A549 (cell line): Measurements from ENCODE around the gene OR1N2. TPM values are rescaled to one million over a fixed set of nuclear protein-coding genes. Genes with fewer than 3 reads are reported as not detected.

Experiments
- ATAC-seq, 2 experiments: fragments of 200-7000 bp in 1 of 2; fragments of >200 bp in 1 of 2; cut with Nextera tagmentation in 1 of 2; cut with Tn5 transposase in 1 of 2; 3 replicates each; pipeline versions ENCODE4 v1.8.0 to v1.9.1; 2018 to 2020; ENCODE audit warnings: mild to moderate bottlenecking in 1 of 2, moderate library complexity in 1 of 2
- CTCF ChIA-PET: fragments of 300-600 bp; sonication (Branson Sonifier 250); formaldehyde crosslinking; extraction: SDS; loops from one replicate; lab custom pipeline; 2021; ENCODE audit warnings: antibody characterized with exemption, inconsistent platforms; lab: Yijun Ruan, JAX
- POLR2A ChIA-PET: fragments of 350-600 bp; formaldehyde crosslinking; extraction: SDS; loops from one replicate; lab custom pipeline; 2021; ENCODE audit warnings: antibody characterized with exemption, inconsistent platforms; lab: Yijun Ruan, JAX
- DNase-seq, 2 experiments: peaks; one replicate each; pipeline versions ENCODE4 v3.0.0 to v3.0.0-alpha.2; 2011 to 2016; ENCODE audit warnings: low read depth in 1 of 2, low spot score in 1 of 2
- FAIRE-seq: peaks from 2 replicates; lab custom pipeline; 2011; peaks lifted over from hg19 to GRCh38; lab: Jason Lieb, UNC
- H3K27ac ChIP-seq, 2 experiments: fragments of >200 bp; sonication (Bioruptor Twin); formaldehyde crosslinking; 3 replicates each; pipeline ENCODE4 v1.5.1; 2016 to 2017
- H3K4me1 ChIP-seq: fragments of >200 bp; sonication (Bioruptor Twin); formaldehyde crosslinking; 3 replicates; pipeline ENCODE4 v1.6.1; 2016
- H3K4me2 ChIP-seq: fragments of >200 bp; sonication (Bioruptor Twin); formaldehyde crosslinking; 3 replicates; pipeline ENCODE4 v1.6.1; 2016
- H3K4me3 ChIP-seq: fragments of >200 bp; sonication (Bioruptor Twin); formaldehyde crosslinking; 3 replicates; pipeline ENCODE4 v1.5.1; 2016
- H3K9me3 ChIP-seq: fragments of >200 bp; sonication (Bioruptor Twin); formaldehyde crosslinking; 3 replicates; pipeline ENCODE4 v1.6.1; 2016
- BHLHE40 ChIP-seq: IDR thresholded peaks from 2 replicates; pipeline ENCODE4 v1.6.1; 2012; ENCODE audit warnings: low read depth, low read length, inconsistent platforms
- CBX8 ChIP-seq: fragments of 200-600 bp; sonication (generic); IDR thresholded peaks from 2 replicates; pipeline ENCODE4 v1.6.1; 2016
- CEBPB ChIP-seq, 2 experiments: fragments of >200 bp in 1 of 2; sonication (Bioruptor Twin) in 1 of 2; formaldehyde crosslinking in 1 of 2; IDR thresholded peaks; 2 replicates each; pipeline ENCODE4 v1.6.1; 2012 to 2016
- CHD4 ChIP-seq: fragments of 200-600 bp; sonication (generic); IDR thresholded peaks from 2 replicates; pipeline ENCODE4 v1.6.1; 2016; ENCODE audit warnings: antibody characterized with exemption, mild to moderate bottlenecking, borderline replicate concordance
- EHF ChIP-seq: fragments of 250-450 bp; sonication (Bioruptor Pico); IDR thresholded peaks from 2 replicates; pipeline ENCODE4 v1.5.0; 2020; ENCODE audit warnings: mild to moderate bottlenecking
- FOSB ChIP-seq: fragments of 250-450 bp; sonication (Bioruptor Pico); IDR thresholded peaks from 2 replicates; pipeline ENCODE4 v1.5.0; 2020; ENCODE audit warnings: mild to moderate bottlenecking, moderate library complexity
- HDAC2 ChIP-seq: fragments of 200-600 bp; sonication (generic); IDR thresholded peaks from 2 replicates; pipeline ENCODE4 v1.6.1; 2016
- HOXA7 ChIP-seq: fragments of 250-450 bp; sonication (Bioruptor Pico); IDR thresholded peaks from 2 replicates; pipeline ENCODE4 v1.5.0; 2020; ENCODE audit warnings: mild to moderate bottlenecking, moderate library complexity
- HOXB5 ChIP-seq: fragments of 250-450 bp; sonication (Bioruptor Pico); IDR thresholded peaks from 2 replicates; pipeline ENCODE4 v1.5.0; 2020; ENCODE audit warnings: mild to moderate bottlenecking, moderate library complexity
- JUNB ChIP-seq: fragments of >200 bp; sonication (Bioruptor Twin); formaldehyde crosslinking; IDR thresholded peaks from 2 replicates; pipeline ENCODE4 v1.6.1; 2016
- KDM1A ChIP-seq: fragments of 200-600 bp; sonication (generic); IDR thresholded peaks from 2 replicates; pipeline ENCODE4 v1.6.1; 2016; ENCODE audit warnings: low read depth, mild to moderate bottlenecking
- KDM5A ChIP-seq: fragments of 200-600 bp; sonication (generic); IDR thresholded peaks from 2 replicates; pipeline ENCODE4 v1.6.1; 2016; ENCODE audit warnings: antibody characterized with exemption, mild to moderate bottlenecking
- MAZ ChIP-seq: fragments of 150-350 bp; IDR thresholded peaks from 2 replicates; pipeline ENCODE4 v1.6.1; 2014; ENCODE audit warnings: antibody characterized with exemption, low read depth, low read length, borderline replicate concordance
- NFE2L2 ChIP-seq: fragments of 150-350 bp; conservative IDR thresholded peaks from 2 replicates; pipeline ENCODE4 v1.6.1; 2014; ENCODE audit warnings: low read length
- NPAS2 ChIP-seq: fragments of 250-450 bp; sonication (Bioruptor Pico); IDR thresholded peaks from 2 replicates; pipeline ENCODE4 v1.8.0; 2022; ENCODE audit warnings: mild to moderate bottlenecking, moderate library complexity, borderline replicate concordance
- NR3C1 ChIP-seq: fragments of >200 bp; sonication (Bioruptor Twin); formaldehyde crosslinking; IDR thresholded peaks from 3 replicates; pipeline ENCODE4 v1.6.1; 2017
- PHF8 ChIP-seq: fragments of 200-600 bp; sonication (generic); IDR thresholded peaks from 2 replicates; pipeline ENCODE4 v1.6.1; 2016; ENCODE audit warnings: low read depth, mild to moderate bottlenecking, antibody characterized with exemption, moderate library complexity, borderline replicate concordance
- POLR2A ChIP-seq: IDR thresholded peaks from 2 replicates; pipeline ENCODE4 v1.6.1; 2012; ENCODE audit warnings: mild to moderate bottlenecking, low read length
- POLR2AphosphoS2 ChIP-seq: conservative IDR thresholded peaks from 2 replicates; pipeline ENCODE4 v1.6.1; 2012; ENCODE audit warnings: low read length, improper control_type of control experiment, inconsistent platforms
- RAD21 ChIP-seq, 2 experiments: fragments of >200 bp in 1 of 2; sonication (Bioruptor Twin) in 1 of 2; formaldehyde crosslinking in 1 of 2; IDR thresholded peaks in 1 of 2; conservative IDR thresholded peaks in 1 of 2; 2 replicates in 1 of 2; 3 replicates in 1 of 2; pipeline ENCODE4 v1.6.1; 2012 to 2018; ENCODE audit warnings: inconsistent platforms in 1 of 2
- RFX5 ChIP-seq: fragments of 450-650 bp; IDR thresholded peaks from 2 replicates; pipeline ENCODE4 v1.7.1; 2014; ENCODE audit warnings: antibody characterized with exemption, mild to moderate bottlenecking, moderate library complexity
- SREBF2 ChIP-seq: fragments of 450-650 bp; IDR thresholded peaks from 2 replicates; pipeline ENCODE4 v1.6.1; 2014; ENCODE audit warnings: mild to moderate bottlenecking, moderate library complexity
- ZC3H11A ChIP-seq: fragments of 450-650 bp; IDR thresholded peaks from 2 replicates; pipeline ENCODE4 v1.6.1; 2014; ENCODE audit warnings: antibody characterized with exemption, mild to moderate bottlenecking
- WGBS: methylation state at CpG from one replicate; pipeline ENCODE4 v1.1.6; 2017; ENCODE audit errors: missing lambda C conversion rate; 5-methylcytosine and 5-hydroxymethylcytosine counted together
- polyA minus RNA-seq: library from RNA; depleted of rRNA, polyadenylated mRNA; stranded (reverse); fragments of >200 nt; gene quantifications from 2 replicates; pipeline ENCODE4 v1.2.3, GENCODE V29; 2011; rRNA and poly(A)+ RNA removed
- polyA plus RNA-seq, 4 experiments: library from polyadenylated mRNA; depleted of rRNA in 3 of 4; stranded (reverse); fragments of >200 nt; fragmentation: RNase III in 1 of 4; extraction: RNeasy Plus Mini Kit Qiagen cat#74134 plus additional on column Dnase treatment in 1 of 4; gene quantifications; 2 replicates in 3 of 4; 3 replicates in 1 of 4; pipeline ENCODE4 v1.2.3, GENCODE V29; 2011 to 2017
- TF ChIP-seq, protein P1 (sequence below): fragments of >200 bp; sonication (Bioruptor Twin); formaldehyde crosslinking; IDR thresholded peaks from 3 replicates; pipeline ENCODE4 v1.6.1; 2016
- TF ChIP-seq, protein P2 (sequence below): IDR thresholded peaks from 2 replicates; pipeline ENCODE4 v1.6.1; 2012; ENCODE audit warnings: low read depth, borderline replicate concordance
- TF ChIP-seq, protein P3 (sequence below): fragments of >200 bp; sonication (Bioruptor Twin); formaldehyde crosslinking; IDR thresholded peaks from 3 replicates; pipeline ENCODE4 v1.5.1; 2016
- TF ChIP-seq, protein P4 (sequence below): fragments of 200-600 bp; sonication (generic); IDR thresholded peaks from 2 replicates; pipeline ENCODE4 v1.6.1; 2016; ENCODE audit warnings: antibody characterized with exemption, mild to moderate bottlenecking, moderate library complexity

OR1N2 gene, protein sequence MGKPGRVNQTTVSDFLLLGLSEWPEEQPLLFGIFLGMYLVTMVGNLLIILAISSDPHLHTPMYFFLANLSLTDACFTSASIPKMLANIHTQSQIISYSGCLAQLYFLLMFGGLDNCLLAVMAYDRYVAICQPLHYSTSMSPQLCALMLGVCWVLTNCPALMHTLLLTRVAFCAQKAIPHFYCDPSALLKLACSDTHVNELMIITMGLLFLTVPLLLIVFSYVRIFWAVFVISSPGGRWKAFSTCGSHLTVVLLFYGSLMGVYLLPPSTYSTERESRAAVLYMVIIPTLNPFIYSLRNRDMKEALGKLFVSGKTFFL
- polyA plus RNA-seq (2011; rRNA removed), result not detected in 2 replicates
- not detected in 2 replicates for polyA plus RNA-seq (2012; cell fraction: cytosol; rRNA removed)
- not detected in 2 replicates for polyA plus RNA-seq (2012; cell fraction: nucleus; rRNA removed)
- not detected in 3 replicates for polyA plus RNA-seq (2017; fragmentation: RNase III; extraction: RNeasy Plus Mini Kit Qiagen cat#74134 plus additional on column Dnase treatment)
- 2.5 and 3.6 TPM in 2 replicates for polyA minus RNA-seq

DNA sequence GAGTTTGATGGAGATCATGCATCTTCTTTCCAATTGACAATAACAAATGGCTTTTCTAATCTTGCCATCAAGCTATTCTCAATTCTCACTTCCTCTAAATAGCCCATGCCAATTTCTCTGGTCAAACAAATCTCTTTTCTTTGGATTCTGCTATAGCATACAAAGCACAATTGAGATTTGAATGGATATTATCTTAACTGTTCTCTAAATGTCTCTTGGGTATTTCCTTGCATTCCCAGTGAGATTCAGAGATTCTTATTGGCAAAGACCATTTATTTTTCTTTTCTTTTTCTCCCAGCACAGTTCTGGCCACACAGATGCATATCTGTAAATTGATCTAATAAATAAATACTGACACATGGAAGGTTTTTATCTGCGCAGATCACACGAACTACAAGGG, at the start of gene OR1N2:
Gene OR1N2, plus strand, starts transcription at position 301 of the 400 bp plus-strand sequence. CDS start 100 bp downstream, outside the sequence.
- no peaks in the 10 kb centered on the region for H3K9me3 ChIP-seq
- H3K4me1 ChIP-seq, result no peaks in the 10 kb centered on the region
- ChIA-PET POLR2A (no interaction called here), CTCF (interaction anchor here (0.6 to 1.6 kb wide), 2 partner anchors 11 to 57 kb away, joined by 3 to 5 read pairs; no protein-coding TSS in a partner anchor)
- FAIRE-seq (no peak), DNase-seq (no peak), ATAC-seq (no peak)
- WGBS, result 3% methylated on average over 2 of the region's 2 CpGs
- no peak within 1 kb of the TSS for H3K27ac ChIP-seq
- no peak for TF ChIP-seq CHD4
- no peak for TF ChIP-seq ZC3H11A
- no peak for TF ChIP-seq NPAS2
- no peak within 1 kb of the TSS for H3K4me2 ChIP-seq
- H3K4me3 ChIP-seq, result no peak within 1 kb of the TSS

DNA sequence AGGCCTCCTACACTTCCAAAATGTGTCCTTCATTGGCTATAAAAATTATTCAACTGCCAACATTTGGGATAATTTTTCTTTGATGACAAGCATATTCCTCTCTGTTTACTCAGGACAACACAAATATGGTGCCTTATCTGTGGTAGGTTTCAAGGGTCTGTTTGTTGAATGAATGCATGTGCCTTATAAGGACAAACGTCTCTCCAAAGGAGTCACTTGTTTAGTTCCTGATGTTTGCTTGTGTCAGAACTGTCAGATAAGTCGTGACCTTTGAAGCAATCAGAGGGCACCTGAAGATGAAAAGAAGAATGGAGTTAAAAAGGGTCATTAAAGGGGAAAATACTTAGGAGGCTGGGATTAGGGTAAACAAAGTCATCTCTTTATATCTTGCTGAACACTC, 45.9 kb upstream of the OR1N2 start:
- H3K4me2 ChIP-seq, result no peak overlapping the region
- no peak overlapping the region for H3K27ac ChIP-seq
- ChIA-PET CTCF (no interaction called here), POLR2A (no interaction called here)
- no peaks in the 10 kb centered on the region for H3K4me1 ChIP-seq
- TF ChIP-seq HOXB5 (CRISPR knock-in tag), result no peak
- no peak for TF ChIP-seq PHF8
- TF ChIP-seq KDM1A, result no peak
- TF ChIP-seq NR3C1, result no peak
- no peak for TF ChIP-seq CBX8
- TF ChIP-seq POLR2AphosphoS2, result no peak
- TF ChIP-seq HDAC2, result no peak
- no peak for TF ChIP-seq RAD21 (conservative IDR thresholded peaks at IDR 0.05 in 1 of 2, IDR thresholded peaks at IDR 0.05 in 1 of 2)
- no peak for TF ChIP-seq NFE2L2
- no peak for TF ChIP-seq CEBPB (IDR thresholded peaks at IDR 0.05)
- TF ChIP-seq SREBF2, result no peak
- no peak for TF ChIP-seq BHLHE40
- TF ChIP-seq MAZ, result no peak
- no peak for TF ChIP-seq FOSB (CRISPR knock-in tag)
- no peak for TF ChIP-seq JUNB
- TF ChIP-seq ZC3H11A, result no peak
- TF ChIP-seq EHF (CRISPR knock-in tag), result no peak
- no peak for DNase-seq
- no peaks in the 10 kb centered on the region for H3K9me3 ChIP-seq
- no peak for FAIRE-seq
- no peak for ATAC-seq
- H3K4me3 ChIP-seq, result no peak overlapping the region
- 10% methylated on average over 2 of the region's 2 CpGs for WGBS

DNA sequence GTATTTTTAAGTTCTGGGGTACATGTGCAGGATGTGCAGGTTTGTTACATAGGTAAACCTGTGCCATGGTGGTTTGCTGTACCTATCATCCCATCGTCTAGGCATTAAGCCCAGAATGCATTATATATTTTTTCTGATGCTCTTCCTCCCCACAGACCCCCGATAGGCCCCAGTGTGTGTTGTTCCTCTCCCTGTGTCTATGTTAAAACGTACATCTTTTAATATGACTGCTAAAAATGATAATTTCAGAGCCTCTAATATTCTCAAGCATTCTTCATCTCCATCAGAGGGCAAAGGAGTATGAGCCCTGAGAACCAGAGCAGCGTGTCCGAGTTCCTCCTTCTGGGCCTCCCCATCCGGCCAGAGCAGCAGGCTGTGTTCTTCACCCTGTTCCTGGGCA, 42.4 kb upstream of the OR1N2 start, which contains the start of gene OR1J2:
Gene OR1J2, plus strand, starts transcription at position 301 of the 400 bp plus-strand sequence. Its CDS starts 0 bp downstream, at position 301.
- Histone ChIP-seq H3K27ac (no peak within 1 kb of the TSS), H3K4me1 (no peaks in the 10 kb centered on the region), H3K4me3 (no peak within 1 kb of the TSS), H3K9me3 (no peaks in the 10 kb centered on the region), H3K4me2 (no peak within 1 kb of the TSS)
- DNase-seq (no peak), FAIRE-seq (no peak), ATAC-seq (no peak)
- POLR2A ChIA-PET, result no interaction called here
- CTCF ChIA-PET, result no interaction called here
- WGBS, result 33% methylated on average over 6 of the region's 6 CpGs
- TF ChIP-seq, protein P1, sequence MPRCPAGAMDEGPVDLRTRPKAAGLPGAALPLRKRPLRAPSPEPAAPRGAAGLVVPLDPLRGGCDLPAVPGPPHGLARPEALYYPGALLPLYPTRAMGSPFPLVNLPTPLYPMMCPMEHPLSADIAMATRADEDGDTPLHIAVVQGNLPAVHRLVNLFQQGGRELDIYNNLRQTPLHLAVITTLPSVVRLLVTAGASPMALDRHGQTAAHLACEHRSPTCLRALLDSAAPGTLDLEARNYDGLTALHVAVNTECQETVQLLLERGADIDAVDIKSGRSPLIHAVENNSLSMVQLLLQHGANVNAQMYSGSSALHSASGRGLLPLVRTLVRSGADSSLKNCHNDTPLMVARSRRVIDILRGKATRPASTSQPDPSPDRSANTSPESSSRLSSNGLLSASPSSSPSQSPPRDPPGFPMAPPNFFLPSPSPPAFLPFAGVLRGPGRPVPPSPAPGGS, result no peak
- TF ChIP-seq PHF8 (no peak), KDM1A (no peak), EHF (CRISPR knock-in tag) (no peak), RFX5 (no peak), POLR2A (no peak), RAD21 (conservative IDR thresholded peaks at IDR 0.05 in 1 of 2, IDR thresholded peaks at IDR 0.05 in 1 of 2) (no peak), HDAC2 (no peak), HOXA7 (CRISPR knock-in tag) (no peak), FOSB (CRISPR knock-in tag) (no peak), SREBF2 (no peak), KDM5A (no peak)
- TF ChIP-seq, protein P2, sequence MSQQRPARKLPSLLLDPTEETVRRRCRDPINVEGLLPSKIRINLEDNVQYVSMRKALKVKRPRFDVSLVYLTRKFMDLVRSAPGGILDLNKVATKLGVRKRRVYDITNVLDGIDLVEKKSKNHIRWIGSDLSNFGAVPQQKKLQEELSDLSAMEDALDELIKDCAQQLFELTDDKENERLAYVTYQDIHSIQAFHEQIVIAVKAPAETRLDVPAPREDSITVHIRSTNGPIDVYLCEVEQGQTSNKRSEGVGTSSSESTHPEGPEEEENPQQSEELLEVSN, result no peak
- TF ChIP-seq, protein P3, sequence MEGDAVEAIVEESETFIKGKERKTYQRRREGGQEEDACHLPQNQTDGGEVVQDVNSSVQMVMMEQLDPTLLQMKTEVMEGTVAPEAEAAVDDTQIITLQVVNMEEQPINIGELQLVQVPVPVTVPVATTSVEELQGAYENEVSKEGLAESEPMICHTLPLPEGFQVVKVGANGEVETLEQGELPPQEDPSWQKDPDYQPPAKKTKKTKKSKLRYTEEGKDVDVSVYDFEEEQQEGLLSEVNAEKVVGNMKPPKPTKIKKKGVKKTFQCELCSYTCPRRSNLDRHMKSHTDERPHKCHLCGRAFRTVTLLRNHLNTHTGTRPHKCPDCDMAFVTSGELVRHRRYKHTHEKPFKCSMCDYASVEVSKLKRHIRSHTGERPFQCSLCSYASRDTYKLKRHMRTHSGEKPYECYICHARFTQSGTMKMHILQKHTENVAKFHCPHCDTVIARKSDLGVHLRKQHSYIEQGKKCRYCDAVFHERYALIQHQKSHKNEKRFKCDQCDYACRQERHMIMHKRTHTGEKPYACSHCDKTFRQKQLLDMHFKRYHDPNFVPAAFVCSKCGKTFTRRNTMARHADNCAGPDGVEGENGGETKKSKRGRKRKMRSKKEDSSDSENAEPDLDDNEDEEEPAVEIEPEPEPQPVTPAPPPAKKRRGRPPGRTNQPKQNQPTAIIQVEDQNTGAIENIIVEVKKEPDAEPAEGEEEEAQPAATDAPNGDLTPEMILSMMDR, result no peak
- TF ChIP-seq, protein P4, sequence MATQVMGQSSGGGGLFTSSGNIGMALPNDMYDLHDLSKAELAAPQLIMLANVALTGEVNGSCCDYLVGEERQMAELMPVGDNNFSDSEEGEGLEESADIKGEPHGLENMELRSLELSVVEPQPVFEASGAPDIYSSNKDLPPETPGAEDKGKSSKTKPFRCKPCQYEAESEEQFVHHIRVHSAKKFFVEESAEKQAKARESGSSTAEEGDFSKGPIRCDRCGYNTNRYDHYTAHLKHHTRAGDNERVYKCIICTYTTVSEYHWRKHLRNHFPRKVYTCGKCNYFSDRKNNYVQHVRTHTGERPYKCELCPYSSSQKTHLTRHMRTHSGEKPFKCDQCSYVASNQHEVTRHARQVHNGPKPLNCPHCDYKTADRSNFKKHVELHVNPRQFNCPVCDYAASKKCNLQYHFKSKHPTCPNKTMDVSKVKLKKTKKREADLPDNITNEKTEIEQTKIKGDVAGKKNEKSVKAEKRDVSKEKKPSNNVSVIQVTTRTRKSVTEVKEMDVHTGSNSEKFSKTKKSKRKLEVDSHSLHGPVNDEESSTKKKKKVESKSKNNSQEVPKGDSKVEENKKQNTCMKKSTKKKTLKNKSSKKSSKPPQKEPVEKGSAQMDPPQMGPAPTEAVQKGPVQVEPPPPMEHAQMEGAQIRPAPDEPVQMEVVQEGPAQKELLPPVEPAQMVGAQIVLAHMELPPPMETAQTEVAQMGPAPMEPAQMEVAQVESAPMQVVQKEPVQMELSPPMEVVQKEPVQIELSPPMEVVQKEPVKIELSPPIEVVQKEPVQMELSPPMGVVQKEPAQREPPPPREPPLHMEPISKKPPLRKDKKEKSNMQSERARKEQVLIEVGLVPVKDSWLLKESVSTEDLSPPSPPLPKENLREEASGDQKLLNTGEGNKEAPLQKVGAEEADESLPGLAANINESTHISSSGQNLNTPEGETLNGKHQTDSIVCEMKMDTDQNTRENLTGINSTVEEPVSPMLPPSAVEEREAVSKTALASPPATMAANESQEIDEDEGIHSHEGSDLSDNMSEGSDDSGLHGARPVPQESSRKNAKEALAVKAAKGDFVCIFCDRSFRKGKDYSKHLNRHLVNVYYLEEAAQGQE, result no peak
